HPDE6-E6E7 (cell line): ENCODE measurements around the gene TFF2.
A peak's percentile ranks its signal among the peaks of the same experiment; 100 is the strongest.

Experiments
- DNase-seq: peaks from one replicate; pipeline ENCODE4 v3.0.0; 2011; ENCODE audit warnings: missing footprints; ENCODE audit errors: extremely low spot score

TFF2 gene

GRCh38 chr21:42346866-42347600 lies 3.8 kb downstream of the TFF2 start:
- no peak for DNase-seq

DNA sequence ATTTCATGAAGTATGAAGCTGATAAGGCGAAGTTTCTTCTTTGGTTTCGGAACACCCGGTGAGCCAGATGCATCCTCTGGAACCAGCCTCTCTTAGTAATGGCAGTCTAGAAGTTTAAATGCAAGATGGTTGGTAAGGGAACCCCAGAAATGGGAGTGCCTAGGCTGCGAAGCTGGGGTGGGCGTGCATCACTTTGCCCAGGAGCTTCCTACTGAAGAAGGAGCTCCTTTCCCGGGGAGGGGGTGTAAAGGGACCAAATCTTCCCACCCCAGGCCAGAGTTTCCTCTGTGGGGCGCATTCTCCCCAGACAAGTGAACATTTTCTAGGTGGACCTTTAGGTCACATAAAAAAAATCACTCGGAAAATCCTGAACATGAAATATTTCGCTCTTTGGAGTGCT lies 4.4 kb downstream of the TFF2 start:
- no peak for DNase-seq

GRCh38 chr21:42344631-42345030 lies 6.2 kb downstream of the TFF2 start:
- DNase-seq = no peak

DNA sequence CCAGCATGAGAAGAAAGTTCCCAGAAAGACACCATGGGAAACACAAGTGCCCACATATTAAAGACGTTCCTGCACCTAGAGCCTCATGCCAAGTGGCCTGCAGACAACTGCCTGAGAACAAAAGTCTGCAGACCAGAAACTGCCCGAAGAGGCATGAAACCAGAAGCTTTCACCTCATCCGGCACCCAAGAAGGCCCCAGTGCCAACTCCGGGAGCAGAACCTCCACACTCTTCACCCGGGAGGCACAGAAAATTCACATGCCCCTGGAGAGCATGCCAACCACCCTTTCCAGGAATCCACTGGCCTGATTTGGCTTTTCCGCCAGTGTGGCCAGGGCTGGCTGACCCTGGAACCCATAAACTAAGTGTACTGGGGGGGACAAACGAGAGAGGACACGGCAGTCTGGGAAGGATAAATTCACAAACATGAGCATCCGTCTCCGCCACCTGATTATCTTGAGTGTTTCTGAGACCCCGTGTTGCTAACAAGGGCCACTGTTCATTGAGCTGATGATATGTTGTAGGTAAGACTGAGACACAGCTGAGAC lies 6.8 kb downstream of the TFF2 start:
- no peak for DNase-seq

GRCh38 chr21:42343556-42343955 lies 7.2 kb downstream of the TFF2 start:
- no peak for DNase-seq

GRCh38 chr21:42343101-42343500 lies 7.7 kb downstream of the TFF2 start:
- no peak for DNase-seq

DNA sequence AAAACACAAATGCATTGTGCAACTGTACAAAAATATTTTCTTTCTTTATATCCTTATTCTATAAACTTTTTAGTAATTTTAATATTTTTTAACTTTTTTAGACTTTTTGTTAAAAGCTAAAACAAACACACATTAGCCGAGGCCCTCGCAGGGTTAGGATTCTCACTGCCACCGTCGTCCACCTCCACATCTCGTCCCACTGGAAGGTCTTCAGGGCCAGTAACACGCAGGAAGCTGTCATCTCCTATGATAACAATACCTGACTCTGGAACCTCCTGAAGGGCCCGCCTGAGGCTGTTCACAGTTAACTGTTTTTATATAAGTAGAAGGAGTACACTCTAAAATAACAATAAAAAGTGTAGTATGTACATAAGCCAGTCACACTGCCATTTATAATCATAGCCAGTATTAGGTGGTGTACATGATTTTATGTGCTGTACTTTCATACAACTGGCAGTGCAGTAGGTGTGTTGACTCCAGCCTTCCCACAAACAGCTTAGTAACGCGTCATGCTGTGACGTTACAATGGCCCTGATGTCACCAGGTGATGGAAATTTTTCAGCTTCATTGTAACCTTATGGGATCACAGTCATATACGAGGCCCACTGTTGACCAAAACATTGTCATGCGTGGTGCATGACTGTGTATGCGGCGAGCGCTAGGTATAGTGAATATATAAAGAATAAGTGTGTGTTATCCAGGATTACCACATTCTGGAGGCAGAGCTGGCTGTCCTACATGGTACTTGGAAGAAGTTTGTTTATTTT lies 8.8 kb downstream of the TFF2 start:
- DNase-seq = no peak

DNA sequence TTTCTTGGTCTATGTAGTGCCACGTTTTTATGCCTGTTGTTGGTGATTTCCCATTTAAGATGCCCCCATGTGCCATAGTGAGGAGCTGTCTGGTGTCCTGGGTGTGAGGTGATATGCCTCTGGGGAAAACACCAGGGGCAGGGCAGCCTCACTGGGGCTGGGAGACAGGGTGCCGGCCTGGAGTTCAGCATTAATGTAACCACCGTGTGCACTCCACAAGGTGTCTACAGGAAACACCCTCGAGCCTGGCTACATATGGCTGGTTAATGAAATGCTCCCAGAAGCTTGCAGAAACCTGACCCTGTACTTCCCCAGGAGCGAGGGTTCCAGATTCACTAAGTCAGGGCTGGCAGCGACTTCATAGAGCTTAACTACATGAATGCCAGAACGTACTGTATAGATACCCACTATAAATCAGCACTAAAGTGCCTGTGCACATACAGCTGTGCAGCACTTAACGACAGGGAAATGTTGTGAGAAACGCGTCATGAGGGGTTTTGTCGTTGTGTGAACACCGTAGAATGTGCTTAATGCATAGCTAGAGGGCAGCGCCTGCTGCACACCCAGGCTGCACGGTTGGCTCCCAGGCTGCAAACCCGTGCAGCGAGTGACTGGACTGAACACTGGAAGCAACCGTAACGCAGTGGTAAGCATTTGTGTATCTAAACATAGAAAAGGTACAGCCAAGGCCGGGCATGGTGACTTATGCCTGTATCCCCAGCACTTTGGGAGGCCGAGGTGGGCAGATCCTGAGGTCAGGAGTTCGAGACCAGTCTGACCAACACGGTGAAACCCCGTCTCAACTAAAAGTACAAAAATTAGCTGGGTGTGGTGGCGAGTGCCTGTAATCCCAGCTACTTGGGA lies 10.4 kb downstream of the TFF2 start:
- no peak for DNase-seq

DNA sequence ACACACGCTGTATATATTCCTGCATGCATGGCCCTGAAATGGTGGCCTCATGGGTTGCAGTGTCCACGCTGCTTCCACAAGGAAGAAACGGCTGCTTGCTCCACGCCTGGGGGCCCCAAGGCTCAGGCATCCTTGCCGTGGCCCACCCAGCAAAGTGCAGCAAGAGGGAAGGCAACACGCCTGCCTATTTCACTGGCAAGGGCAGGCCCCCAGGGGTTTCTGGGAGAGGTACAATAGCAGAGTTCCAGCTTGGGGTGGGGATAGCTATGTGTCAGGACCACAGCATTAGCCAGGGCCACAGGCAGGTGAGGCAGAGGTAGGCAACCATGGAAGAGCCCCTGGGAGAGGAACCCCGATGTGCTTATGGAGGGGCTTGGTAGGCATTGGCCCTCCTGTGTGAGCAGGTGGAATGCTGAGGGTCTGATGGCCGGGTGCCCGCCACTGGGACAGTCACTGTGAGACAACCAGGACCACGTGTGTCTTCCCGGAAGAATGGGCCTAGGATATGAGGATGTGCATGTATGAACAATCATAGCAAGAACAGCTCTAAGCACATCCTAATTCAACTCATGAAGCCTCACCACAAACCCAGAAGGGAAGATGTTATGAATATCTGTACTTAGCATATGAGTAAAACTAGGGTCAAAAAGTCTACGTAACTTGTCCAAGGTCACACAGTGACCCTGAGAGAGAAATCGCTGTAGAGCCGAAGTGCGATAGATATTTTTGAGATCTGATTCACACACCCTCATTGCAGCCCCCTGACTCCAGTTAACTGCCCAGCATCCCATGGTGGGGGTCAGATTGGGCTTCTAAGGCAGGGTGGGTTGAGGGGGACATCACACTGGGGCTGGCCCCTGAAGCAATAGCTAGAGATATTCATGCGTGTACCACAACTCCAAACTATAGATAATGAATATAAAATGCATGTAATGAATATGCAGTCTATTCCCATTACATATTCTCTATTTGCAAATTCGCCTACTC lies 11.8 kb downstream of the TFF2 start:
- DNase-seq = no peak

GRCh38 chr21:42337830-42338728 lies 12.7 kb downstream of the TFF2 start:
- DNase-seq = peak; percentile 31

- DNase-seq = no peak
These were observed 13.5 kb downstream of the TFF2 start for GRCh38 chr21:42337276-42337675.

GRCh38 chr21:42336054-42336453 lies 14.7 kb downstream of the TFF2 start:
- no peak for DNase-seq

- DNase-seq = no peak
These were observed 18.1 kb downstream of the TFF2 start for GRCh38 chr21:42332557-42333317.

- DNase-seq = no peak
These were observed 19.1 kb downstream of the TFF2 start for GRCh38 chr21:42331660-42332059.

GRCh38 chr21:42330380-42331371 lies 20.1 kb downstream of the TFF2 start:
- DNase-seq = no peak

- no peak for DNase-seq
These were observed 25.9 kb downstream of the TFF2 start for GRCh38 chr21:42324896-42325295.

- DNase-seq = no peak
These were observed 28.9 kb downstream of the TFF2 start for GRCh38 chr21:42321845-42322244.

- no peak for DNase-seq
These were observed 29.6 kb downstream of the TFF2 start for GRCh38 chr21:42321231-42321630.
